GM23338 (cell line): Measurements from ENCODE around the gene CPM. TPM values are rescaled to one million over a fixed set of nuclear protein-coding genes. Genes with fewer than 3 reads are reported as not detected.
A peak's percentile ranks its signal among the peaks of the same experiment; 100 is the strongest.

ENCODE experiments used
- ATAC-seq: fragments of 200-7000 bp; cut with Tn5 transposase; 3 replicates; pipeline ENCODE4 v1.9.1; 2020
- DNase-seq: peaks from one replicate; pipeline ENCODE4 v3.0.0-alpha.2; 2015; ENCODE audit warnings: low spot score
- H2AFZ ChIP-seq: fragments of 200-600 bp; sonication (generic); 2 replicates; pipeline ENCODE4 v1.8.0; 2016; ENCODE audit warnings: antibody characterized with exemption, mild to moderate bottlenecking, moderate library complexity
- H3F3A ChIP-seq: fragments of 200-600 bp; sonication (generic); replicated peaks from 2 replicates; pipeline ENCODE4 v1.8.0; 2017; ENCODE audit warnings: antibody characterized with exemption, mixed run types, low read depth
- H3K27ac ChIP-seq: fragments of 200-600 bp; sonication (generic); 2 replicates; pipeline ENCODE4 v1.6.1; 2016; ENCODE audit warnings: low read depth
- H3K27me3 ChIP-seq: fragments of 200-600 bp; sonication (generic); 2 replicates; pipeline ENCODE4 v1.8.0; 2016; ENCODE audit warnings: mild to moderate bottlenecking, mixed run types, moderate library complexity; ENCODE audit not compliant: insufficient read depth
- H3K36me3 ChIP-seq: fragments of 200-600 bp; sonication (generic); 2 replicates; pipeline ENCODE4 v1.8.0; 2016; ENCODE audit warnings: mild to moderate bottlenecking; ENCODE audit not compliant: insufficient read depth
- H3K4me1 ChIP-seq: fragments of 200-600 bp; sonication (generic); 2 replicates; pipeline ENCODE4 v1.8.0; 2016; ENCODE audit warnings: mild to moderate bottlenecking, moderate library complexity; ENCODE audit not compliant: insufficient read depth
- H3K4me2 ChIP-seq: fragments of 200-600 bp; sonication (generic); 2 replicates; pipeline ENCODE4 v1.7.1; 2017; ENCODE audit warnings: mixed run types
- H3K4me3 ChIP-seq: fragments of 200-600 bp; sonication (generic); 2 replicates; pipeline ENCODE4 v1.6.1; 2016; ENCODE audit warnings: mixed run types
- H3K79me2 ChIP-seq: fragments of 200-600 bp; sonication (generic); replicated peaks from 2 replicates; pipeline ENCODE4 v1.8.0; 2017; ENCODE audit warnings: mild to moderate bottlenecking; ENCODE audit not compliant: insufficient read depth
- H3K9me2 ChIP-seq: fragments of 200-600 bp; sonication (generic); 2 replicates; pipeline ENCODE4 v1.8.0; 2017; ENCODE audit not compliant: insufficient read depth
- H4K20me1 ChIP-seq: fragments of 200-600 bp; sonication (generic); replicated peaks from 2 replicates; pipeline ENCODE4 v1.8.0; 2017; ENCODE audit warnings: mild to moderate bottlenecking; ENCODE audit not compliant: insufficient read depth
- H3K27ac Mint-ChIP-seq: 2 replicates; pipeline ENCODE4 v1.8.0; 2020; ENCODE audit warnings: inconsistent platforms, mild to moderate bottlenecking, moderate library complexity, mixed read lengths
- H3K27me3 Mint-ChIP-seq: 3 replicates; pipeline ENCODE4 v1.8.0; 2022; ENCODE audit warnings: low read depth, mild to moderate bottlenecking, moderate library complexity, mixed read lengths, inconsistent platforms; ENCODE audit not compliant: insufficient read depth, poor library complexity
- H3K36me3 Mint-ChIP-seq: 3 replicates; pipeline ENCODE4 v1.8.0; 2021; ENCODE audit warnings: low read depth, mild to moderate bottlenecking, inconsistent platforms, moderate library complexity, mixed read lengths
- H3K4me1 Mint-ChIP-seq: 3 replicates; pipeline ENCODE4 v1.8.0; 2020; ENCODE audit warnings: mild to moderate bottlenecking, inconsistent platforms, mixed read lengths
- H3K4me3 Mint-ChIP-seq: 3 replicates; pipeline ENCODE4 v1.8.0; 2021; ENCODE audit warnings: moderate library complexity, mild to moderate bottlenecking, inconsistent platforms, mixed read lengths
- H3K9me3 Mint-ChIP-seq: 3 replicates; pipeline ENCODE4 v1.8.0; 2020; ENCODE audit warnings: moderate library complexity, mild to moderate bottlenecking, inconsistent platforms, mixed read lengths
- CREB1 ChIP-seq: fragments of 250-450 bp; sonication (Bioruptor Pico); IDR thresholded peaks from 2 replicates; pipeline ENCODE4 v1.5.0; 2020; ENCODE audit warnings: low read depth, mild to moderate bottlenecking, moderate library complexity
- EZH2 ChIP-seq: fragments of 200-600 bp; sonication (generic); IDR thresholded peaks from one replicate; pipeline ENCODE4 v1.8.0; 2017; ENCODE audit warnings: antibody characterized with exemption, mild to moderate bottlenecking, low read depth; ENCODE audit not compliant: unreplicated experiment
- EZH2phosphoT487 ChIP-seq: fragments of 200-600 bp; sonication (generic); IDR thresholded peaks from one replicate; pipeline ENCODE4 v1.8.1; 2018; ENCODE audit warnings: antibody characterized with exemption; ENCODE audit not compliant: unreplicated experiment
- JUNB ChIP-seq: IDR thresholded peaks from one replicate; pipeline ENCODE4 v1.6.1; 2016; ENCODE audit warnings: antibody characterized with exemption; ENCODE audit not compliant: unreplicated experiment
- NANOG ChIP-seq: IDR thresholded peaks from 2 replicates; pipeline ENCODE4 v1.6.1; 2016; ENCODE audit warnings: antibody characterized with exemption, borderline replicate concordance
- POLR2AphosphoS5 ChIP-seq: IDR thresholded peaks from 2 replicates; pipeline ENCODE4 v1.6.1; 2016; ENCODE audit warnings: antibody characterized with exemption, low read depth
- STAT1 ChIP-seq: IDR thresholded peaks from one replicate; pipeline ENCODE4 v1.6.1; 2016; ENCODE audit warnings: antibody characterized with exemption; ENCODE audit not compliant: unreplicated experiment
- ZNF114 ChIP-seq: fragments of 250-450 bp; sonication (Bioruptor Pico); IDR thresholded peaks from 2 replicates; pipeline ENCODE4 v1.5.0; 2020; ENCODE audit warnings: mild to moderate bottlenecking, moderate library complexity
- ZNF331 ChIP-seq: fragments of 250-450 bp; sonication (Bioruptor Pico); IDR thresholded peaks from 2 replicates; pipeline ENCODE4 v1.5.0; 2020; ENCODE audit warnings: low read depth, mild to moderate bottlenecking, moderate library complexity
- polyA plus RNA-seq: library from polyadenylated mRNA; unstranded; fragments of >200 nt; fragmentation: Nextera tagmentation; extraction: Ambion mirVana; gene quantifications from 2 replicates; pipeline ENCODE4 v1.2.1, GENCODE V29; 2016
- total RNA-seq: library from RNA; depleted of rRNA; stranded (reverse); fragments of >200 nt; shearing (Covaris generic); gene quantifications from 2 replicates; pipeline ENCODE4 v1.2.3, GENCODE V29; 2014
- TF ChIP-seq, protein P1 (sequence below): IDR thresholded peaks from one replicate; pipeline ENCODE4 v1.6.1; 2018; ENCODE audit warnings: antibody characterized with exemption; ENCODE audit not compliant: unreplicated experiment
- TF ChIP-seq, protein P2 (sequence below): IDR thresholded peaks from 2 replicates; pipeline ENCODE4 v1.6.1; 2016; ENCODE audit warnings: antibody characterized with exemption
- TF ChIP-seq, protein P3 (sequence below): fragments of 250-450 bp; sonication (Bioruptor Pico); IDR thresholded peaks from 2 replicates; pipeline ENCODE4 v1.5.0; 2020; ENCODE audit warnings: mild to moderate bottlenecking, moderate library complexity
- TF ChIP-seq, protein P4 (sequence below), 2 experiments: fragments of 200-600 bp in 1 of 2; sonication (generic) in 1 of 2; conservative IDR thresholded peaks; 2 replicates each; pipeline versions ENCODE4 v1.5.1 to v1.6.1; 2016 to 2017; ENCODE audit warnings: antibody characterized with exemption in 2 of 2, low read depth in 2 of 2, mild to moderate bottlenecking in 2 of 2, moderate library complexity in 1 of 2

Gene CPM
- total and polyA plus RNA-seq, 2 experiments from 2014 or later, result 0.37 to 5.8 TPM

DNA sequence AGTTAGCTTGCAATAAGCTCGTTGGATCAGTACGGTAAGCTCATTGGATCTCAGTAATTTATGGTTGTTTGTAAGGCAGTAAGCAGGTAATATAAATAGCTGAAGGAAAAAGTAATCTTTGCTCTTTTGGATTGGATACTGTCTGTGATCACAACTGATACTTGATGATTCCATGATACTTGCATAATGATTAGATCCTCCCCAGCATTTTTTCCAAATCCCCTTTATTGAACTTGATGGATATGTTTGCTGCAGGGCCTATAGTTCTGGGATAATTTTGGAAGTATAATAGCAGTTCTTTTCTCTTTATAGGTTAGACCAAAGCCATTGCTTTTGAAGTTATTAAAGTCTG, 119.8 kb downstream of the CPM start:
- Histone ChIP-seq H2AFZ (no peak overlapping the region), H3K4me3 (no peak overlapping the region), H3F3A (0 out of 2 replicates have a peak, but pooled peaks cover 5% of the 10 kb centered on the region), H4K20me1 (peaks cover 45% of the 10 kb centered on the region), H3K27me3 (no peaks in the 10 kb centered on the region), H3K36me3 (peaks cover 68% of the 10 kb centered on the region), H3K4me1 (no peaks in the 10 kb centered on the region; the same call in 1 of the 2 replicates), H3K9me2 (no peaks in the 10 kb centered on the region), H3K79me2 (peaks cover 86% of the 10 kb centered on the region), H3K4me2 (no peak overlapping the region), H3K27ac (peak overlapping the region; percentile 35; the same call in 1 of the 2 replicates)
- Mint-ChIP-seq H3K27ac (no peak overlapping the region), H3K27me3 (peaks cover 7% of the 10 kb centered on the region), H3K9me3 (no peaks in the 10 kb centered on the region), H3K36me3 (peaks cover 84% of the 10 kb centered on the region), H3K4me1 (peaks cover 2% of the 10 kb centered on the region), H3K4me3 (no peak overlapping the region)
- ATAC-seq (no peak), DNase-seq (no peak)
- TF ChIP-seq POLR2AphosphoS5 (no peak), STAT1 (no peak), EZH2phosphoT487 (no peak), ZNF331 (no peak), EZH2 (no peak), NANOG (no peak), ZNF114 (CRISPR knock-in tag) (no peak), JUNB (no peak), CREB1 (CRISPR knock-in tag) (no peak)
- TF ChIP-seq, protein P1, sequence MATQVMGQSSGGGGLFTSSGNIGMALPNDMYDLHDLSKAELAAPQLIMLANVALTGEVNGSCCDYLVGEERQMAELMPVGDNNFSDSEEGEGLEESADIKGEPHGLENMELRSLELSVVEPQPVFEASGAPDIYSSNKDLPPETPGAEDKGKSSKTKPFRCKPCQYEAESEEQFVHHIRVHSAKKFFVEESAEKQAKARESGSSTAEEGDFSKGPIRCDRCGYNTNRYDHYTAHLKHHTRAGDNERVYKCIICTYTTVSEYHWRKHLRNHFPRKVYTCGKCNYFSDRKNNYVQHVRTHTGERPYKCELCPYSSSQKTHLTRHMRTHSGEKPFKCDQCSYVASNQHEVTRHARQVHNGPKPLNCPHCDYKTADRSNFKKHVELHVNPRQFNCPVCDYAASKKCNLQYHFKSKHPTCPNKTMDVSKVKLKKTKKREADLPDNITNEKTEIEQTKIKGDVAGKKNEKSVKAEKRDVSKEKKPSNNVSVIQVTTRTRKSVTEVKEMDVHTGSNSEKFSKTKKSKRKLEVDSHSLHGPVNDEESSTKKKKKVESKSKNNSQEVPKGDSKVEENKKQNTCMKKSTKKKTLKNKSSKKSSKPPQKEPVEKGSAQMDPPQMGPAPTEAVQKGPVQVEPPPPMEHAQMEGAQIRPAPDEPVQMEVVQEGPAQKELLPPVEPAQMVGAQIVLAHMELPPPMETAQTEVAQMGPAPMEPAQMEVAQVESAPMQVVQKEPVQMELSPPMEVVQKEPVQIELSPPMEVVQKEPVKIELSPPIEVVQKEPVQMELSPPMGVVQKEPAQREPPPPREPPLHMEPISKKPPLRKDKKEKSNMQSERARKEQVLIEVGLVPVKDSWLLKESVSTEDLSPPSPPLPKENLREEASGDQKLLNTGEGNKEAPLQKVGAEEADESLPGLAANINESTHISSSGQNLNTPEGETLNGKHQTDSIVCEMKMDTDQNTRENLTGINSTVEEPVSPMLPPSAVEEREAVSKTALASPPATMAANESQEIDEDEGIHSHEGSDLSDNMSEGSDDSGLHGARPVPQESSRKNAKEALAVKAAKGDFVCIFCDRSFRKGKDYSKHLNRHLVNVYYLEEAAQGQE, result no peak
- TF ChIP-seq, protein P2, sequence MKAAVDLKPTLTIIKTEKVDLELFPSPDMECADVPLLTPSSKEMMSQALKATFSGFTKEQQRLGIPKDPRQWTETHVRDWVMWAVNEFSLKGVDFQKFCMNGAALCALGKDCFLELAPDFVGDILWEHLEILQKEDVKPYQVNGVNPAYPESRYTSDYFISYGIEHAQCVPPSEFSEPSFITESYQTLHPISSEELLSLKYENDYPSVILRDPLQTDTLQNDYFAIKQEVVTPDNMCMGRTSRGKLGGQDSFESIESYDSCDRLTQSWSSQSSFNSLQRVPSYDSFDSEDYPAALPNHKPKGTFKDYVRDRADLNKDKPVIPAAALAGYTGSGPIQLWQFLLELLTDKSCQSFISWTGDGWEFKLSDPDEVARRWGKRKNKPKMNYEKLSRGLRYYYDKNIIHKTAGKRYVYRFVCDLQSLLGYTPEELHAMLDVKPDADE, result no peak
- TF ChIP-seq, protein P3, sequence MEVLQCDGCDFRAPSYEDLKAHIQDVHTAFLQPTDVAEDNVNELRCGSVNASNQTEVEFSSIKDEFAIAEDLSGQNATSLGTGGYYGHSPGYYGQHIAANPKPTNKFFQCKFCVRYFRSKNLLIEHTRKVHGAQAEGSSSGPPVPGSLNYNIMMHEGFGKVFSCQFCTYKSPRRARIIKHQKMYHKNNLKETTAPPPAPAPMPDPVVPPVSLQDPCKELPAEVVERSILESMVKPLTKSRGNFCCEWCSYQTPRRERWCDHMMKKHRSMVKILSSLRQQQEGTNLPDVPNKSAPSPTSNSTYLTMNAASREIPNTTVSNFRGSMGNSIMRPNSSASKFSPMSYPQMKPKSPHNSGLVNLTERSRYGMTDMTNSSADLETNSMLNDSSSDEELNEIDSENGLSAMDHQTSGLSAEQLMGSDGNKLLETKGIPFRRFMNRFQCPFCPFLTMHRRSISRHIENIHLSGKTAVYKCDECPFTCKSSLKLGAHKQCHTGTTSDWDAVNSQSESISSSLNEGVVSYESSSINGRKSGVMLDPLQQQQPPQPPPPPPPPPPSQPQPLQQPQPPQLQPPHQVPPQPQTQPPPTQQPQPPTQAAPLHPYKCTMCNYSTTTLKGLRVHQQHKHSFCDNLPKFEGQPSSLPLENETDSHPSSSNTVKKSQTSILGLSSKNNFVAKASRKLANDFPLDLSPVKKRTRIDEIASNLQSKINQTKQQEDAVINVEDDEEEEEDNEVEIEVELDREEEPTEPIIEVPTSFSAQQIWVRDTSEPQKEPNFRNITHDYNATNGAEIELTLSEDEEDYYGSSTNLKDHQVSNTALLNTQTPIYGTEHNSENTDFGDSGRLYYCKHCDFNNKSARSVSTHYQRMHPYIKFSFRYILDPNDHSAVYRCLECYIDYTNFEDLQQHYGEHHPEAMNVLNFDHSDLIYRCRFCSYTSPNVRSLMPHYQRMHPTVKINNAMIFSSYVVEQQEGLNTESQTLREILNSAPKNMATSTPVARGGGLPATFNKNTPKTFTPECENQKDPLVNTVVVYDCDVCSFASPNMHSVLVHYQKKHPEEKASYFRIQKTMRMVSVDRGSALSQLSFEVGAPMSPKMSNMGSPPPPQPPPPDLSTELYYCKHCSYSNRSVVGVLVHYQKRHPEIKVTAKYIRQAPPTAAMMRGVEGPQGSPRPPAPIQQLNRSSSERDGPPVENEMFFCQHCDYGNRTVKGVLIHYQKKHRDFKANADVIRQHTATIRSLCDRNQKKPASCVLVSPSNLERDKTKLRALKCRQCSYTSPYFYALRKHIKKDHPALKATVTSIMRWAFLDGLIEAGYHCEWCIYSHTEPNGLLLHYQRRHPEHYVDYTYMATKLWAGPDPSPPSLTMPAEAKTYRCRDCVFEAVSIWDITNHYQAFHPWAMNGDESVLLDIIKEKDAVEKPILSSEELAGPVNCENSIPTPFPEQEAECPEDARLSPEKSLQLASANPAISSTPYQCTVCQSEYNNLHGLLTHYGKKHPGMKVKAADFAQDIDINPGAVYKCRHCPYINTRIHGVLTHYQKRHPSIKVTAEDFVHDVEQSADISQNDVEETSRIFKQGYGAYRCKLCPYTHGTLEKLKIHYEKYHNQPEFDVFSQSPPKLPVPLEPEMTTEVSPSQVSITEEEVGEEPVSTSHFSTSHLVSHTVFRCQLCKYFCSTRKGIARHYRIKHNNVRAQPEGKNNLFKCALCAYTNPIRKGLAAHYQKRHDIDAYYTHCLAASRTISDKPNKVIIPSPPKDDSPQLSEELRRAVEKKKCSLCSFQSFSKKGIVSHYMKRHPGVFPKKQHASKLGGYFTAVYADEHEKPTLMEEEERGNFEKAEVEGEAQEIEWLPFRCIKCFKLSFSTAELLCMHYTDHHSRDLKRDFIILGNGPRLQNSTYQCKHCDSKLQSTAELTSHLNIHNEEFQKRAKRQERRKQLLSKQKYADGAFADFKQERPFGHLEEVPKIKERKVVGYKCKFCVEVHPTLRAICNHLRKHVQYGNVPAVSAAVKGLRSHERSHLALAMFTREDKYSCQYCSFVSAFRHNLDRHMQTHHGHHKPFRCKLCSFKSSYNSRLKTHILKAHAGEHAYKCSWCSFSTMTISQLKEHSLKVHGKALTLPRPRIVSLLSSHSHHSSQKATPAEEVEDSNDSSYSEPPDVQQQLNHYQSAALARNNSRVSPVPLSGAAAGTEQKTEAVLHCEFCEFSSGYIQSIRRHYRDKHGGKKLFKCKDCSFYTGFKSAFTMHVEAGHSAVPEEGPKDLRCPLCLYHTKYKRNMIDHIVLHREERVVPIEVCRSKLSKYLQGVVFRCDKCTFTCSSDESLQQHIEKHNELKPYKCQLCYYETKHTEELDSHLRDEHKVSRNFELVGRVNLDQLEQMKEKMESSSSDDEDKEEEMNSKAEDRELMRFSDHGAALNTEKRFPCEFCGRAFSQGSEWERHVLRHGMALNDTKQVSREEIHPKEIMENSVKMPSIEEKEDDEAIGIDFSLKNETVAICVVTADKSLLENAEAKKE (CRISPR knock-in tag), result no peak
- TF ChIP-seq, protein P4, sequence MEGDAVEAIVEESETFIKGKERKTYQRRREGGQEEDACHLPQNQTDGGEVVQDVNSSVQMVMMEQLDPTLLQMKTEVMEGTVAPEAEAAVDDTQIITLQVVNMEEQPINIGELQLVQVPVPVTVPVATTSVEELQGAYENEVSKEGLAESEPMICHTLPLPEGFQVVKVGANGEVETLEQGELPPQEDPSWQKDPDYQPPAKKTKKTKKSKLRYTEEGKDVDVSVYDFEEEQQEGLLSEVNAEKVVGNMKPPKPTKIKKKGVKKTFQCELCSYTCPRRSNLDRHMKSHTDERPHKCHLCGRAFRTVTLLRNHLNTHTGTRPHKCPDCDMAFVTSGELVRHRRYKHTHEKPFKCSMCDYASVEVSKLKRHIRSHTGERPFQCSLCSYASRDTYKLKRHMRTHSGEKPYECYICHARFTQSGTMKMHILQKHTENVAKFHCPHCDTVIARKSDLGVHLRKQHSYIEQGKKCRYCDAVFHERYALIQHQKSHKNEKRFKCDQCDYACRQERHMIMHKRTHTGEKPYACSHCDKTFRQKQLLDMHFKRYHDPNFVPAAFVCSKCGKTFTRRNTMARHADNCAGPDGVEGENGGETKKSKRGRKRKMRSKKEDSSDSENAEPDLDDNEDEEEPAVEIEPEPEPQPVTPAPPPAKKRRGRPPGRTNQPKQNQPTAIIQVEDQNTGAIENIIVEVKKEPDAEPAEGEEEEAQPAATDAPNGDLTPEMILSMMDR (conservative IDR thresholded peaks at IDR 0.05; ENCODE audit: low read depth in 2 of 2), result no peak
